A549 (cell line): ENCODE data around the gene PTPRN2. TPM values are rescaled to one million over a fixed set of nuclear protein-coding genes. Genes with fewer than 3 reads are reported as not detected.

ENCODE experiments used
- ATAC-seq, 2 experiments: fragments of 200-7000 bp in 1 of 2; fragments of >200 bp in 1 of 2; cut with Nextera tagmentation in 1 of 2; cut with Tn5 transposase in 1 of 2; 3 replicates each; pipeline versions ENCODE4 v1.8.0 to v1.9.1; 2018 to 2020; ENCODE audit warnings: mild to moderate bottlenecking in 1 of 2, moderate library complexity in 1 of 2
- CTCF ChIA-PET: fragments of 300-600 bp; sonication (Branson Sonifier 250); formaldehyde crosslinking; extraction: SDS; loops from one replicate; lab custom pipeline; 2021; ENCODE audit warnings: antibody characterized with exemption, inconsistent platforms; lab: Yijun Ruan, JAX
- POLR2A ChIA-PET: fragments of 350-600 bp; formaldehyde crosslinking; extraction: SDS; loops from one replicate; lab custom pipeline; 2021; ENCODE audit warnings: antibody characterized with exemption, inconsistent platforms; lab: Yijun Ruan, JAX
- DNase-seq, 2 experiments: peaks; one replicate each; pipeline versions ENCODE4 v3.0.0 to v3.0.0-alpha.2; 2011 to 2016; ENCODE audit warnings: low read depth in 1 of 2, low spot score in 1 of 2
- FAIRE-seq: peaks from 2 replicates; lab custom pipeline; 2011; peaks lifted over from hg19 to GRCh38; lab: Jason Lieb, UNC
- H3K27ac ChIP-seq, 2 experiments: fragments of >200 bp; sonication (Bioruptor Twin); formaldehyde crosslinking; 3 replicates each; pipeline ENCODE4 v1.5.1; 2016 to 2017
- H3K4me1 ChIP-seq: fragments of >200 bp; sonication (Bioruptor Twin); formaldehyde crosslinking; 3 replicates; pipeline ENCODE4 v1.6.1; 2016
- H3K4me2 ChIP-seq: fragments of >200 bp; sonication (Bioruptor Twin); formaldehyde crosslinking; 3 replicates; pipeline ENCODE4 v1.6.1; 2016
- H3K4me3 ChIP-seq: fragments of >200 bp; sonication (Bioruptor Twin); formaldehyde crosslinking; 3 replicates; pipeline ENCODE4 v1.5.1; 2016
- H3K9me3 ChIP-seq: fragments of >200 bp; sonication (Bioruptor Twin); formaldehyde crosslinking; 3 replicates; pipeline ENCODE4 v1.6.1; 2016
- ATOH8 ChIP-seq: fragments of 250-450 bp; sonication (Bioruptor Pico); IDR thresholded peaks from 2 replicates; pipeline ENCODE4 v1.5.0; 2020; ENCODE audit warnings: low read depth, mild to moderate bottlenecking, moderate library complexity
- CBX2 ChIP-seq: fragments of 200-600 bp; sonication (generic); IDR thresholded peaks from 2 replicates; pipeline ENCODE4 v1.6.1; 2016; ENCODE audit warnings: low read depth, mild to moderate bottlenecking, borderline replicate concordance
- CBX8 ChIP-seq: fragments of 200-600 bp; sonication (generic); IDR thresholded peaks from 2 replicates; pipeline ENCODE4 v1.6.1; 2016
- CEBPB ChIP-seq, 2 experiments: fragments of >200 bp in 1 of 2; sonication (Bioruptor Twin) in 1 of 2; formaldehyde crosslinking in 1 of 2; IDR thresholded peaks; 2 replicates each; pipeline ENCODE4 v1.6.1; 2012 to 2016
- CHD2 ChIP-seq: fragments of 150-350 bp; IDR thresholded peaks from 2 replicates; pipeline ENCODE4 v1.6.1; 2014; ENCODE audit warnings: low read length; ENCODE audit not compliant: partially characterized antibody
- CHD4 ChIP-seq: fragments of 200-600 bp; sonication (generic); IDR thresholded peaks from 2 replicates; pipeline ENCODE4 v1.6.1; 2016; ENCODE audit warnings: antibody characterized with exemption, mild to moderate bottlenecking, borderline replicate concordance
- ESRRA ChIP-seq: fragments of 150-350 bp; IDR thresholded peaks from 2 replicates; pipeline ENCODE4 v1.6.1; 2014; ENCODE audit warnings: mild to moderate bottlenecking, low read length, borderline replicate concordance
- HMGXB4 ChIP-seq: fragments of 250-450 bp; sonication (Bioruptor Pico); IDR thresholded peaks from 2 replicates; pipeline ENCODE4 v1.5.0; 2021; ENCODE audit warnings: mild to moderate bottlenecking, moderate library complexity, borderline replicate concordance
- HOXA7 ChIP-seq: fragments of 250-450 bp; sonication (Bioruptor Pico); IDR thresholded peaks from 2 replicates; pipeline ENCODE4 v1.5.0; 2020; ENCODE audit warnings: mild to moderate bottlenecking, moderate library complexity
- MYC ChIP-seq: IDR thresholded peaks from 2 replicates; pipeline ENCODE4 v1.6.1; 2012; ENCODE audit warnings: mild to moderate bottlenecking, inconsistent platforms, low read length, improper control_type of control experiment, borderline replicate concordance
- NR3C1 ChIP-seq: fragments of >200 bp; sonication (Bioruptor Twin); formaldehyde crosslinking; IDR thresholded peaks from 3 replicates; pipeline ENCODE4 v1.6.1; 2017
- POLR2AphosphoS2 ChIP-seq: conservative IDR thresholded peaks from 2 replicates; pipeline ENCODE4 v1.6.1; 2012; ENCODE audit warnings: low read length, improper control_type of control experiment, inconsistent platforms
- RARB ChIP-seq: fragments of 250-450 bp; sonication (Bioruptor Pico); IDR thresholded peaks from 2 replicates; pipeline ENCODE4 v1.8.0; 2021; ENCODE audit warnings: mild to moderate bottlenecking, moderate library complexity
- REST ChIP-seq: fragments of 200-600 bp; sonication (generic); IDR thresholded peaks from 2 replicates; pipeline ENCODE4 v1.6.1; 2016; ENCODE audit warnings: antibody characterized with exemption, mild to moderate bottlenecking, moderate library complexity
- SMC3 ChIP-seq: fragments of >200 bp; sonication (Bioruptor Twin); formaldehyde crosslinking; IDR thresholded peaks from 3 replicates; pipeline ENCODE4 v1.6.1; 2018; ENCODE audit warnings: inconsistent platforms
- WGBS: methylation state at CpG from one replicate; pipeline ENCODE4 v1.1.6; 2017; ENCODE audit errors: missing lambda C conversion rate; 5-methylcytosine and 5-hydroxymethylcytosine counted together
- polyA plus RNA-seq, 4 experiments: library from polyadenylated mRNA; depleted of rRNA in 3 of 4; stranded (reverse); fragments of >200 nt; fragmentation: RNase III in 1 of 4; extraction: RNeasy Plus Mini Kit Qiagen cat#74134 plus additional on column Dnase treatment in 1 of 4; gene quantifications; 2 replicates in 3 of 4; 3 replicates in 1 of 4; pipeline ENCODE4 v1.2.3, GENCODE V29; 2011 to 2017

PTPRN2 gene
- polyA plus RNA-seq, 2 of the 4 experiments (the other 2 are of a cell fraction) = 0.41 to 1.2 TPM

GRCh38 chr7:157928808-157929425 is 658.7 kb downstream of the PTPRN2 start:
- ChIA-PET CTCF (no interaction called here), POLR2A (no interaction called here)
- Histone ChIP-seq H3K27ac (no peak overlapping the region), H3K4me1 (no peaks in the 10 kb centered on the region), H3K4me3 (no peak overlapping the region), H3K4me2 (no peak overlapping the region), H3K9me3 (peaks cover 12% of the 10 kb centered on the region)
- DNase-seq (no peak), FAIRE-seq (no peak), ATAC-seq (no peak)
- TF ChIP-seq REST (no peak), CBX2 (no peak), ESRRA (no peak), POLR2AphosphoS2 (no peak), MYC (no peak), CHD4 (no peak), NR3C1 (no peak), SMC3 (no peak), CBX8 (no peak), HMGXB4 (CRISPR knock-in tag) (no peak), HOXA7 (CRISPR knock-in tag) (no peak), CHD2 (no peak), CEBPB (IDR thresholded peaks at IDR 0.05) (no peak)
- WGBS = 19% methylated on average over 14 of the region's 14 CpGs

GRCh38 chr7:157928171-157928794 is 659.3 kb downstream of the PTPRN2 start:
- FAIRE-seq = no peak

More at GRCh38 chr7:157928171-157928794, 659.3 kb downstream of the PTPRN2 start:
- H3K4me3 ChIP-seq = no peak overlapping the region
- TF ChIP-seq ATOH8 = no peak
- TF ChIP-seq RARB (CRISPR knock-in tag) = no peak
- no peak overlapping the region for H3K27ac ChIP-seq
- no peaks in the 10 kb centered on the region for H3K4me1 ChIP-seq
- no peak overlapping the region for H3K4me2 ChIP-seq
- WGBS = 37% methylated on average over 8 of the region's 12 CpGs
- POLR2A ChIA-PET = no interaction called here
- CTCF ChIA-PET = no interaction called here
- DNase-seq (no peak), ATAC-seq (no peak)
- peaks cover 12% of the 10 kb centered on the region for H3K9me3 ChIP-seq
